GM19328 (cell line): ENCODE data around the gene NGEF.

Experiments used
- ATAC-seq: cut with Tn5 transposase; IDR thresholded peaks from one replicate; pipeline ENCODE4 v1.9.1; 2021; ENCODE audit warnings: mild to moderate bottlenecking, moderate library complexity; ENCODE audit not compliant: unreplicated experiment

The NGEF gene

GRCh38 chr2:232887171-232887850 is 125.7 kb downstream of the NGEF start:
- no peak for ATAC-seq

- no peak for ATAC-seq
These were observed 126.4 kb downstream of the NGEF start for GRCh38 chr2:232886632-232887031.

- ATAC-seq = no peak
These were observed 126.9 kb downstream of the NGEF start for GRCh38 chr2:232886176-232886575.

GRCh38 chr2:232885264-232885961 is 127.6 kb downstream of the NGEF start:
- ATAC-seq = no peak

- ATAC-seq = no peak
These were observed 128.3 kb downstream of the NGEF start for GRCh38 chr2:232884549-232885263.

- no peak for ATAC-seq
These were observed 129.0 kb downstream of the NGEF start for GRCh38 chr2:232884001-232884421.

- ATAC-seq = no peak
These were observed 129.8 kb downstream of the NGEF start for GRCh38 chr2:232883116-232883721.

GRCh38 chr2:232882505-232883115 is 130.4 kb downstream of the NGEF start:
- ATAC-seq = no peak

- ATAC-seq = no peak
These were observed 131.0 kb downstream of the NGEF start for GRCh38 chr2:232882085-232882484.

GRCh38 chr2:232880764-232881351 is 132.2 kb downstream of the NGEF start:
- ATAC-seq = no peak

GRCh38 chr2:232879618-232880494 is 133.2 kb downstream of the NGEF start:
- ATAC-seq = no peak

GRCh38 chr2:232878855-232879617 is 134.0 kb downstream of the NGEF start:
- ATAC-seq = no peak

- no peak for ATAC-seq
These were observed 135.0 kb downstream of the NGEF start for GRCh38 chr2:232877940-232878511.

GRCh38 chr2:232876978-232877441 is 136.0 kb downstream of the NGEF start:
- no peak for ATAC-seq

- ATAC-seq = no peak
These were observed 136.7 kb downstream of the NGEF start for GRCh38 chr2:232876161-232876977.

- ATAC-seq = no peak
These were observed 137.6 kb downstream of the NGEF start for GRCh38 chr2:232875256-232876121.
